GM12872 (cell line): ENCODE data around the gene WDFY4.

Experiments used
- TF ChIP-seq, protein P1 (sequence below): IDR thresholded peaks from 3 replicates; pipeline ENCODE4 v1.5.1; 2011; ENCODE audit warnings: low read depth, mild to moderate bottlenecking, low read length, moderate library complexity; ENCODE audit not compliant: insufficient read depth

WDFY4 gene

DNA sequence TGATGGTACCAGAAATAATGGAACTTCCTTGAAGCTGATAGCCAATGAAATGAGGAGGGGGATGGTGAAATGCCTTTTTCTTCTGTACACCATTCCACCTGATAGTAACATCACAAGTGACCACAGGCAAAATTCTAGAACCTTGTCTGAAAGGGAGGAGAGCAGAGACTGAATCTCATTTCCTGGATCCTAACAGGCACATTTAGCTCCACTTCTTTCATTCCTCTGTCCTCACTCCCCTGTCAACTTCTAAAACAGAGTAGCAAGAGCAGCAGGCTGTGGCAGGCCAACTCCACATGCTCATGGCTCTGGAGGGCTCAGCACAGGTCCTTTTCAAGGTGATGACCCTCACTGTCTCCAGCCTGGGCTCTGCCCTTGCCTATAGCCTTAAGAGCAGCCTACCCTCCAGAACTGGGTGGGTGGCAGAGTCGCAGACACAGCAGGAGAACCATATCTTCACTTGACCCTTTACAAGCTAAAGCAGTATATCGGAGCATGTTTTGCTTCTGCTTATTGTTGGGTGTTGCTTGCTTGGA is 255.2 kb downstream of the WDFY4 start, which contains the start of gene LRRC18:
LRRC18 (minus strand) TSS at position 51 of the 536 bp plus-strand sequence. CDS start 25,685 bp downstream, outside the sequence.
- TF ChIP-seq, protein P1, sequence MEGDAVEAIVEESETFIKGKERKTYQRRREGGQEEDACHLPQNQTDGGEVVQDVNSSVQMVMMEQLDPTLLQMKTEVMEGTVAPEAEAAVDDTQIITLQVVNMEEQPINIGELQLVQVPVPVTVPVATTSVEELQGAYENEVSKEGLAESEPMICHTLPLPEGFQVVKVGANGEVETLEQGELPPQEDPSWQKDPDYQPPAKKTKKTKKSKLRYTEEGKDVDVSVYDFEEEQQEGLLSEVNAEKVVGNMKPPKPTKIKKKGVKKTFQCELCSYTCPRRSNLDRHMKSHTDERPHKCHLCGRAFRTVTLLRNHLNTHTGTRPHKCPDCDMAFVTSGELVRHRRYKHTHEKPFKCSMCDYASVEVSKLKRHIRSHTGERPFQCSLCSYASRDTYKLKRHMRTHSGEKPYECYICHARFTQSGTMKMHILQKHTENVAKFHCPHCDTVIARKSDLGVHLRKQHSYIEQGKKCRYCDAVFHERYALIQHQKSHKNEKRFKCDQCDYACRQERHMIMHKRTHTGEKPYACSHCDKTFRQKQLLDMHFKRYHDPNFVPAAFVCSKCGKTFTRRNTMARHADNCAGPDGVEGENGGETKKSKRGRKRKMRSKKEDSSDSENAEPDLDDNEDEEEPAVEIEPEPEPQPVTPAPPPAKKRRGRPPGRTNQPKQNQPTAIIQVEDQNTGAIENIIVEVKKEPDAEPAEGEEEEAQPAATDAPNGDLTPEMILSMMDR, result no peak

GRCh38 chr10:48940372-48940771 is 255.7 kb downstream of the WDFY4 start:
- TF ChIP-seq, protein P1, result no peak

- TF ChIP-seq, protein P1, result no peak
Measured at GRCh38 chr10:48940958-48941357, 256.3 kb downstream of the WDFY4 start.

- TF ChIP-seq, protein P1, result no peak
Measured at GRCh38 chr10:48941427-48942075, 256.9 kb downstream of the WDFY4 start.

DNA sequence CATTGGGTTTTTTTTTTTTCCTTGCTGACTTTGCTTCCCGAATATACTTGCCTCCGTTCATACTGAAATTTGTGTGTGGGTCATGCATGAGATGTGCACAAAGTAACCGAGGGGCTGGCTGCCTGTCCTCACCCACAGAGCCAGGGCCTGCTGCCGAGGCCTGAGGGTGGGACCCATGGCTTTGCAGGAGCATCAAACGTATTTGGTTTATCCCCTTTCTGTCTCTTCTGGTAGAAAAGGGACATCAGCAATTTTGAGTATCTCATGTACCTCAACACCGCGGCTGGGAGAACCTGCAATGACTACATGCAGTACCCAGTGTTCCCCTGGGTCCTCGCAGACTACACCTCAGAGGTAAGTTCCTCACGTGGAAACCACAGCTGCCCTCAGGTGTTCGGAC is 258.4 kb downstream of the WDFY4 start:
- TF ChIP-seq, protein P1, result no peak

GRCh38 chr10:48944171-48944570 is 259.5 kb downstream of the WDFY4 start:
- TF ChIP-seq, protein P1, result no peak

- TF ChIP-seq, protein P1, result no peak
Measured at GRCh38 chr10:48945441-48946130, 260.9 kb downstream of the WDFY4 start.
